HUES48 (cell line): ENCODE measurements around the gene GOLGA1.
"Not testable (repeated sequence)": the region's sequence is repeated elsewhere in the genome, so short reads cannot be mapped to it uniquely, and the experiment has no call there.

Source experiments
- H3K27ac ChIP-seq: one replicate; pipeline ENCODE4 v1.7.0; 2013; ENCODE audit warnings: low read depth, low read length, inconsistent platforms
- H3K27me3 ChIP-seq: 2 replicates; pipeline ENCODE4 v1.6.1; 2013; ENCODE audit warnings: mild to moderate bottlenecking, low read length; ENCODE audit not compliant: control insufficient read depth, insufficient read depth
- H3K36me3 ChIP-seq: 2 replicates; pipeline ENCODE4 v1.6.1; 2013; ENCODE audit warnings: low read length; ENCODE audit not compliant: control insufficient read depth, insufficient read depth
- H3K4me1 ChIP-seq: 2 replicates; pipeline ENCODE4 v1.6.1; 2013; ENCODE audit warnings: mild to moderate bottlenecking, low read length; ENCODE audit not compliant: control insufficient read depth, insufficient read depth
- H3K4me3 ChIP-seq: 2 replicates; pipeline ENCODE4 v1.5.1; 2013; ENCODE audit warnings: mild to moderate bottlenecking, low read depth, low read length
- H3K9ac ChIP-seq: 2 replicates; pipeline ENCODE4 v1.6.1; 2013; ENCODE audit warnings: mild to moderate bottlenecking, low read depth, low read length, moderate library complexity
- H3K9me3 ChIP-seq: 2 replicates; pipeline ENCODE4 v1.6.1; 2013; ENCODE audit warnings: low read length; ENCODE audit not compliant: control insufficient read depth, insufficient read depth

The GOLGA1 gene

GRCh38 chr9:124934290-124934689, 6.6 kb downstream of the GOLGA1 start:
- H3K27ac ChIP-seq: no peak overlapping the region
- H3K4me3 ChIP-seq: no peak overlapping the region
- H3K9ac ChIP-seq: no peak overlapping the region
- H3K27me3 ChIP-seq: no peaks in the 10 kb centered on the region
- no peaks in the 10 kb centered on the region for H3K9me3 ChIP-seq
- H3K36me3 ChIP-seq: peaks cover 9% of the 10 kb centered on the region; the same call in 1 of the 2 replicates
- no peaks in the 10 kb centered on the region for H3K4me1 ChIP-seq

GRCh38 chr9:124932333-124932732, 8.6 kb downstream of the GOLGA1 start:
- Histone ChIP-seq H3K9ac (no peak overlapping the region), H3K4me1 (no peaks in the 10 kb centered on the region), H3K36me3 (peaks cover 18% of the 10 kb centered on the region; the same call in 1 of the 2 replicates), H3K27ac (no peak overlapping the region), H3K27me3 (no peaks in the 10 kb centered on the region), H3K4me3 (no peak overlapping the region), H3K9me3 (no peaks in the 10 kb centered on the region)

GRCh38 chr9:124929464-124929863, 11.4 kb downstream of the GOLGA1 start:
- Histone ChIP-seq H3K4me1 (no peaks in the 10 kb centered on the region), H3K27me3 (no peaks in the 10 kb centered on the region), H3K9me3 (no peaks in the 10 kb centered on the region), H3K36me3 (peaks cover 18% of the 10 kb centered on the region; the same call in 1 of the 2 replicates), H3K9ac (no peak overlapping the region), H3K27ac (no peak overlapping the region), H3K4me3 (no peak overlapping the region)

- no peaks in the 10 kb centered on the region for H3K4me1 ChIP-seq
- no peak overlapping the region for H3K9ac ChIP-seq
- H3K4me3 ChIP-seq: no peak overlapping the region
- H3K27ac ChIP-seq: no peak overlapping the region
- H3K9me3 ChIP-seq: no peaks in the 10 kb centered on the region
- H3K36me3 ChIP-seq: peaks cover 18% of the 10 kb centered on the region; the same call in 1 of the 2 replicates
- no peaks in the 10 kb centered on the region for H3K27me3 ChIP-seq
These were observed 12.8 kb downstream of the GOLGA1 start for GRCh38 chr9:124928116-124928515.

GRCh38 chr9:124920394-124920793, 20.5 kb downstream of the GOLGA1 start:
- not testable (repeated sequence) for H3K4me1 ChIP-seq, H3K4me3 ChIP-seq, H3K9me3 ChIP-seq, H3K27me3 ChIP-seq, H3K9ac ChIP-seq, H3K27ac ChIP-seq
- H3K36me3 ChIP-seq: peaks cover 24% of the 10 kb centered on the region

GRCh38 chr9:124914753-124915405, 26.0 kb downstream of the GOLGA1 start:
- Histone ChIP-seq H3K9ac (no peak overlapping the region), H3K36me3 (peaks cover 14% of the 10 kb centered on the region; the same call in 1 of the 2 replicates), H3K4me1 (no peaks in the 10 kb centered on the region), H3K4me3 (no peak overlapping the region), H3K27me3 (no peaks in the 10 kb centered on the region), H3K27ac (no peak overlapping the region), H3K9me3 (no peaks in the 10 kb centered on the region)

- H3K27ac ChIP-seq: no peak overlapping the region
- H3K9ac ChIP-seq: no peak overlapping the region
- H3K36me3 ChIP-seq: peaks cover 6% of the 10 kb centered on the region; the same call in 1 of the 2 replicates
- H3K9me3 ChIP-seq: no peaks in the 10 kb centered on the region
- H3K27me3 ChIP-seq: no peaks in the 10 kb centered on the region
- no peak overlapping the region for H3K4me3 ChIP-seq
- H3K4me1 ChIP-seq: no peaks in the 10 kb centered on the region
These were observed 27.5 kb downstream of the GOLGA1 start for GRCh38 chr9:124913378-124913777.

GRCh38 chr9:124911766-124912165, 29.1 kb downstream of the GOLGA1 start:
- H3K4me3 ChIP-seq: no peak overlapping the region
- H3K27ac ChIP-seq: no peak overlapping the region
- no peaks in the 10 kb centered on the region for H3K9me3 ChIP-seq
- H3K27me3 ChIP-seq: no peaks in the 10 kb centered on the region
- H3K4me1 ChIP-seq: no peaks in the 10 kb centered on the region
- H3K36me3 ChIP-seq: peaks cover 6% of the 10 kb centered on the region; the same call in 1 of the 2 replicates
- H3K9ac ChIP-seq: no peak overlapping the region

- Histone ChIP-seq H3K36me3 (peaks cover 6% of the 10 kb centered on the region; the same call in 1 of the 2 replicates), H3K4me1 (no peaks in the 10 kb centered on the region), H3K9ac (no peak overlapping the region), H3K4me3 (no peak overlapping the region), H3K27me3 (no peaks in the 10 kb centered on the region), H3K9me3 (no peaks in the 10 kb centered on the region), H3K27ac (no peak overlapping the region)
These were observed 32.8 kb downstream of the GOLGA1 start for GRCh38 chr9:124908098-124908497.

GRCh38 chr9:124906966-124907365, 33.9 kb downstream of the GOLGA1 start:
- no peaks in the 10 kb centered on the region for H3K27me3 ChIP-seq
- no peak overlapping the region for H3K27ac ChIP-seq
- no peak overlapping the region for H3K4me3 ChIP-seq
- peaks cover 6% of the 10 kb centered on the region; the same call in 1 of the 2 replicates for H3K36me3 ChIP-seq
- no peaks in the 10 kb centered on the region for H3K9me3 ChIP-seq
- H3K4me1 ChIP-seq: no peaks in the 10 kb centered on the region
- H3K9ac ChIP-seq: no peak overlapping the region

- Histone ChIP-seq H3K9ac (no peak overlapping the region), H3K27me3 (no peaks in the 10 kb centered on the region), H3K4me1 (no peaks in the 10 kb centered on the region), H3K4me3 (no peak overlapping the region), H3K9me3 (no peaks in the 10 kb centered on the region), H3K36me3 (peaks cover 16% of the 10 kb centered on the region; the same call in 1 of the 2 replicates), H3K27ac (no peak overlapping the region)
These were observed 41.0 kb downstream of the GOLGA1 start for GRCh38 chr9:124899845-124900244.
